ENCODE measurements around the gene FAM181B.
"Not testable (repeated sequence)": the region's sequence is repeated elsewhere in the genome, so short reads cannot be mapped to it uniquely, and the experiment has no call there.

FAM181B gene

DNA sequence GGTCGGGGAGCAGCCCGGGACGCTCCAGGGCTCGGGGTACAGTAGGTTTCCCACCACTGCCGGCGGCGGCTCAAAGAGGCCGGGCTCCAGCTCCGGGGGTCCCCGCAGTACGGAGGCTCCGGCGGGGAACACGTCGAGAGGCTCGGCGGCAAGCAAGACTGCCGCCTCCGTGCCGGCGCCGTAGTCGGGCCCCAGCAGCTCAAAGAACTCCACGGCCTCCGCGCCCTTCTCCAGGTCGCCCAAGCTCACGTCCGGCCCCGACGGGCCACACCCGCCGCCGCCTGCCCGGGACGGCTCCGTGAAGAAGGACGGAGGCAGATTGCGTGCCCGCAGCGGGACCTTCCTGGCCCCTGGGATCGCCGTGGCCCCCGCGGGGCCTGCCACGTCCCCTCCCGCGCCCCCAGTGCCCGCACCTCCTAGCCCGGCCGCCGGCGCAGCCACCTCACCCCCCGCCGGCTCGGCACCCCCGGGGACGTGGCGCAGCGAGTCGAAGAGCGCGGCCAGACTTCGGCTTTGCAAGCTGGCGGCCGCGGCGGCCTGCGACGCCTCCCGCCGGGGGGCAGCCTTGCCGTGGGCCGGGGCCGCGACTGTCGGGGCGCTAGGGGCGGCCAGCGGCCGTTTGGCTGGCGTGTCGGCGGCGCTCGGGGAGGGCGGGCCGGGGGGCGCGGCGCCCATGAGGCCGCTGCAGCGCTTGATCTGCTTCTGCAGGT is 775 bp downstream of the FAM181B start:
- DNase-seq (ENCODE audit: insufficient read length, low spot score), result no peak
- FAIRE-seq, result peak; percentile 40

DNA sequence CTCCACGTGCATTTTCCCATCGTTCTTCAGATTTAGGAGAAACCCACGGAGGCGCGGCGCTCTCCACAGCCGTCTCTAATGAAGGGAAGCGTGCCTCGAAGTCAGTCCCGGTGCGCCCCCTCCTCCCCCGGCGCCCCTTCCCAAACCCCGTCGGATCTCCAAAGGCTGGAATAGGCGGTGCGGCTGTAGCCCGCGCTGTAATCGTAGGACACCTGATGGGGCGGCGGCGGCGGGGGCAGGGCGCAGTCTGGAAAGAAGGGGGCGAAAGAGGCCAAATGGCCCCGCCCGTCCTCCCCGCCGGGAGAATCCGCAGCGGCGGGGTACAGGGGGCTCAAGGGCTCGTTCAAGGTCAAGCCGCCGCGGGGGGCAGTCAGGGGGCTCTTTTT is 1.3 kb downstream of the FAM181B start:
- no peak for FAIRE-seq

DNA sequence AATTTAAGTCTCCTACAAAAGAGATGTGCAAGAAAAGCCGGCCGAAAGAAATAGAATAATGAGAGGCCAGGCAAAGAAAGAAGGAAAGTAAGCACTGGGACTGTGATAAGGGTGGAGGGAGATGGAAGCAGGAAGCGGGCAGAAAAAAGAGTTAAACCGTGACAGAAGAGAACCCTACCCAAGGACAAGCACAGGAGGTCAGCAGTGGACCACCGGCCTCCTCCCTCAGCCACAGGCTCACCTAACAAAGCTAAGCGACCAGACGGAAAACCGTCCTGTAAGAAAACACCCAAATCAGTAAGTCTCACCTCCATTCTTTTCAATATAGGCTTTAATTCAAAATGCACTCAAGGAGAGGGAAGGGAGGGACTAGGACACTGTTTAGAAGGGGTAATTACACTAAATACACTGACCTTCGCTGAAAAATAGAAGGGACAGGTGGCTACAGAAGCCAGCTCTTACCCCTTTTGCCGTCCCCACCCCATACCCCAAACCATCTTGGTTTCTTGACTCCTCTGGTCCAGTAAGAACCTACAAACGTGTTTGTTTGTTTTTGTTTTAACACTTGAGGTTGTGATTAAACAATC is 1.9 kb downstream of the FAM181B start:
- no peak for FAIRE-seq

More for the DNA sequence above, 1.3 kb downstream of the FAM181B start:
- no peak for DNase-seq (ENCODE audit: insufficient read length, low spot score)

DNA sequence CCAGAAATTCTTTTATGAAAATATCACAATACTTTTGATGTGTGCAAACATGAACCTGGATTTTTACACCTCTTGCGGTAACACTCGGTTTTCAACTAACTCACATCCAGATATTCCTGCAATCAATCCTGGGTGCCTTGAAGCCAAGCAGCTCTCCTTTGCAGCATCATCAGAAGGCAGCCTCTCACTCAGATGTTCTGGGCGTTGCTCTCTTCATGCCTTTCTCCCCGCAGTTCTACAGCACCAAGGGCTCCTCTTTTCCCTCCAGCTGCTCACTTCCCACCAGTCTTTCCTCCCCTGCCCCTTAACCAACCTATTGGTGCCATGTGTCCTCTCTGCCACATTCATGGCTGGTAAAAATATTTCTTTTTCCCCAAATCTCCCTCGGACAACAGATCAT is 2.9 kb downstream of the FAM181B start:
- DNase-seq (ENCODE audit: insufficient read length, low spot score) (no peak), FAIRE-seq (no peak)

More for the DNA sequence above, 1.9 kb downstream of the FAM181B start:
- no peak for DNase-seq (ENCODE audit: insufficient read length, low spot score)

DNA sequence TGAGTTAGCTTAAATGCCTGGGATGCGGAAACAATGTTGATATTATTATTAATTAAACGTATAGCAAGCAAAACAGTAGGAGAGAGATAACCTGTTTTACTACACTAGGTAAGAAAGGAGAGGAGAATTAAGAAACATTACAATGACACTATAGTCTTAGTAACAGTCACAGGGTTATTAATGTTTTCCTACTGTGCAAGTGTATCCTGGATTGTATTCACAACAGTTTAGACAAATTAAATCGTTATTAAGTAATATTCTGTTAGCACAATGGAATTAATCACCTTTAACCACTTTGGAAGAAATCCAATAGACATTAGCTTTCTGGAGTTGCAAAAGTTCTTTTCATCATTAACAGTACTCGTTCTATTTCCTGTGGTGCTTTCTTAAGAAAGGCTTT is 3.4 kb downstream of the FAM181B start:
- FAIRE-seq (no peak), DNase-seq (ENCODE audit: insufficient read length, low spot score) (no peak)

DNA sequence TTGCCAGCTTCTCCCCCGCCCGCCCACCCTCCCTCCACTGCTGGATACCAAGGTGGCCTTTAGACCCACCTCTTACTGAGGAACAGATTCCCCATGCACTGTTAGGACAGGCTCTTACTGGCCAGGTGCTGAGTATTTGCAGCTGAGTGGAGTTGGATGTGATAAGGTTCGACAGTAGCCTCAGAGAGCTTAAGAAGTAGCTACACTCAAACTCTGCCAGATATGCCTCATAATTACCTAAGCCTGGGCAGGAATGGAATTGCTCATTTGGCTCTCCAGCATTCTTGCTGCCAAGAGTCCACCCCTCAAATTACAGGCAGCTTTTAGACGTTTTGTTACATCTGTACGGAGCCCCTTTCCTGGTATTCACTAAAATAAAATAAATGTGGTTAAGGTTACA is 9.6 kb downstream of the FAM181B start:
- DNase-seq (ENCODE audit: insufficient read length, low spot score) (no peak), FAIRE-seq (no peak)

GRCh38 chr11:82722231-82722630 is 11.4 kb downstream of the FAM181B start:
- DNase-seq (ENCODE audit: insufficient read length, low spot score), result no peak
- no peak for FAIRE-seq

- FAIRE-seq, result no peak
- DNase-seq (ENCODE audit: insufficient read length, low spot score), result no peak
These were observed 13.2 kb downstream of the FAM181B start for GRCh38 chr11:82720267-82721065.

- no peak for FAIRE-seq
- DNase-seq (ENCODE audit: insufficient read length, low spot score), result no peak
These were observed 14.1 kb downstream of the FAM181B start for GRCh38 chr11:82719361-82720105.

GRCh38 chr11:82718821-82719220 is 14.8 kb downstream of the FAM181B start:
- no peak for FAIRE-seq

GRCh38 chr11:82718307-82718706 is 15.4 kb downstream of the FAM181B start:
- peak; percentile 65 for DNase-seq (ENCODE audit: insufficient read length, low spot score)
- peak; percentile 13 for FAIRE-seq

More at GRCh38 chr11:82718821-82719220, 14.8 kb downstream of the FAM181B start:
- DNase-seq (ENCODE audit: insufficient read length, low spot score), result no peak

DNA sequence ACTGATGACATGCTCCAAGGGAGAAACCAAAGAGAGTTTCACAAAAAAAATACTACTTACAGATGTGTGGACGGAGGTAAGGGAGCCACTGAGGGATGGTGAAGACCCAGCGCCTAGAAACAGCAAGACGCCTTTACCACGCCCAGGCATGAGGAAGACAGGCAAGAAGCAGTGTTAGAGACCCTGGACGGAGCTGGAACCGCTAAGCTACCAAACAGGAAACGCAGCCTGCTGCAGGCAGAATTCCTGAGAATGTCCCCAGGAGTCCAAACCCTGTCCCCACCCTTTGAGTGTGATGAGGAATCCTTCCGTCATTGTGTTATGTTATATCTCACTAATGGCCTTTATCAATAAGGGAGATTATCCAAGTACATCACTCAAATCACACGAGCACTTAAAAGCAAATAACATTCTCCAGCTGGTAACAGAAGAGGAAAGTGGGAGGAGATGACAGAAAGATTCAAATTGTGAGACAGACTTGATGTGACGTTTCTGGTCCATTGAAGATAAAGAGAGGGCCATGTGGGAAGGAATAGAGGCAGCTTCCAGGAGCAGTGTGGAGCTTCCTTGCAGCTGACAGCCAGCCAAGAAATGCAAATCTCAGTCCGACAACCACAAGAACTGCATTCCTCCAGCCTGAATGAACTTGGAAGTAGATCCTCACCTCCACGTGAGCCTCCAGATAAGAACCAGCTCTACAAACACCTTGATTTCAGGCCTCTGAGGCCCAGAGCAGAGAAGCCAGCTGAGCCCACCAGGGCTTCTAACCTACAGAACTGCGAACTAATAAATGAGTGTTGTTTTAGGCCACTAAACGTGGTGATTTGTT is 19.1 kb downstream of the FAM181B start:
- DNase-seq (ENCODE audit: insufficient read length, low spot score), result no peak

GRCh38 chr11:82711648-82712047 is 22.0 kb downstream of the FAM181B start:
- FAIRE-seq (no peak), DNase-seq (ENCODE audit: insufficient read length, low spot score) (no peak)

More for the DNA sequence above, 19.1 kb downstream of the FAM181B start:
- peak; percentile 48 for FAIRE-seq

DNA sequence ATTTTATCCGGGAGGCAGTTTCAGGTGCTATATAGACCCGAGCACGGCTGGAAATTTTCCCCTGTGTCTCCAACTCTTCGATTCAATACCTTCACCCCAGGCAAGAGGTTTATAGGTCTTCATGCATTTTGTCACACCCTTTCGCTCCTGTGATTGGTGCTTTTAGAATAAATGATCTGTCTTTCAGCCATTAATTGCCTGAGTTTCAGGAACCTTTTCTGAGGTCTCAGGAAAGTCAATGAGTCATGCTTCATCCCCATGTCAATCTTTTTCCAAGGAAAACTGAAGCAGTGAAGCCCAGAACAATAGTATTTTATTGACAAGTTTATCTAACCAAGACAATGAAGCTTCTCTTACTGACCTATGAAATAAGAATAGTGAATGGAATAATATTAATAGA is 29.9 kb downstream of the FAM181B start:
- FAIRE-seq (no peak), DNase-seq (ENCODE audit: insufficient read length, low spot score) (no peak)

DNA sequence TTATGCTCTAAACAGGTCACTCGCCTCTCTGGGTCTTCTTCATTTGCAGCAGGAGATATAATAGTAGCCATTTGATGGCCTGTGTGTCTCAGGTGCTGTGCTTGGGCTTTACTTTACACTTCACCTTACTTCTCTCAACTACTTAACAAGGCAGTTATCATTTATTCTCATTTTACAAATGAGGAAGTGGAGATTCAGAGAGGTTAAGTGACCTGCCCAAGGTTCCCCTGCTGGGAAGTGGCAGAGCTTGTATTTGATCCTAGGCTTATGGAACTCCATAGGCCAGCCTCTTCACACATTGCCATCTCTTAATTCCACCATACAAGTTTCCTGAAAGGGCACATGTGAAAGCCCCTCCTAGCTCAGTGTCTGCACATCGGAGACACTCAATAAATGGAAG is 30.4 kb downstream of the FAM181B start:
- no peak for DNase-seq (ENCODE audit: insufficient read length, low spot score)
- peak; percentile 44 for FAIRE-seq

GRCh38 chr11:82701847-82702520 is 31.7 kb downstream of the FAM181B start:
- no peak for FAIRE-seq

GRCh38 chr11:82698576-82699352 is 34.9 kb downstream of the FAM181B start:
- DNase-seq (ENCODE audit: insufficient read length, low spot score) (no peak), FAIRE-seq (peak; percentile 9)

More at GRCh38 chr11:82701847-82702520, 31.7 kb downstream of the FAM181B start:
- DNase-seq (ENCODE audit: insufficient read length, low spot score), result peak; percentile 43

DNA sequence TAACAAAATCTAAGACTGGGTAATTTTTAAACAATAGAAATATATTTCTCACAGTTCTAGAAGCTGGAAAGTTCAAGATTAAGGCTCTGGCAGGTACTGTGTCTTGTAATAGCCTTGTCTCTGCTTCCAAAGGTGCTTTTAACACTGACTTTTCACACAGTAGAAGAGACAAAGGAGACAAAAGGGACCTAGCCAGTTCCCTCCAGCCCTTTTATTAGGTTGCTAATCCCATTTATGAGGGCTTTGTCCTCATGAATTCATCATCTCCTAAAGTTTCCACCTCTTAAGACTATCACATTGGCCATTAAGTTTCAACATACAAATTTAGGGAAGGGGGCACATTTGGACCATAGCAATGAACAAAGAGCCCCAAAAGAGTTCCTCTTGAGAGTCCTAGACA is 40.7 kb downstream of the FAM181B start:
- DNase-seq (ENCODE audit: insufficient read length, low spot score), result no peak
- FAIRE-seq, result no peak

DNA sequence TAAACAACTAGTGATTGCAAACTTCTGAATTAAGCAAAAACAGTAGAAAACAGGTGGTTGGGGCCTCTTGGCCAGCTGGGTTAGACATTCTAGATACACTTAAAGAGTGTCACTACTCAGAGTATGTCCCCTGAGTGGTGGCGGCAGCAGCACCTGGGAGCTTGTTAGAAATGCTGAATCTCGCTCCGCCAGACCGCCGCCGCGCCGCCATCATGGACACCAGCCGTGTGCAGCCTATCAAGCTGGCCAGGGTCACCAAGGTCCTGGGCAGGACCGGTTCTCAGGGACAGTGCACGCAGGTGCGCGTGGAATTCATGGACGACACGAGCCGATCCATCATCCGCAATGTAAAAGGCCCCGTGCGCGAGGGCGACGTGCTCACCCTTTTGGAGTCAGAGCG is 44.3 kb downstream of the FAM181B start:
- FAIRE-seq; DNase-seq (ENCODE audit: insufficient read length, low spot score): not testable (repeated sequence)

Data from HTR-8/SVneo (cell line).